Activated CD4-positive, alpha-beta T cell treated with anti-CD3 and anti-CD28 coated beads, Interleukin-2, amount 50 U/mL, for 1 hour (primary cell): ENCODE results near the gene IMPA2.
A peak's percentile ranks its signal among the peaks of the same experiment; 100 is the strongest.
"Not testable (repeated sequence)": the region's sequence is repeated elsewhere in the genome, so short reads cannot be mapped to it uniquely, and the experiment has no call there.

Experiments
- DNase-seq: peaks from one replicate; pipeline ENCODE4 v3.0.0-alpha.2; 2020

Gene IMPA2

GRCh38 chr18:11963991-11964484, 17.3 kb upstream of the IMPA2 start:
- no peak for DNase-seq

- DNase-seq: no peak
Observed at GRCh38 chr18:11969904-11970835, 11.1 kb upstream of the IMPA2 start.

GRCh38 chr18:11970836-11971226, 10.5 kb upstream of the IMPA2 start:
- not testable (repeated sequence) for DNase-seq

GRCh38 chr18:11972371-11973174, 8.7 kb upstream of the IMPA2 start:
- no peak for DNase-seq

GRCh38 chr18:11974741-11975325, 6.5 kb upstream of the IMPA2 start:
- no peak for DNase-seq

GRCh38 chr18:11975723-11976122, 5.6 kb upstream of the IMPA2 start:
- DNase-seq: no peak

- DNase-seq: no peak
Observed at GRCh38 chr18:11976315-11977152, 4.8 kb upstream of the IMPA2 start.

GRCh38 chr18:11977153-11977466, 4.2 kb upstream of the IMPA2 start:
- DNase-seq: no peak

- DNase-seq: no peak
Observed at GRCh38 chr18:11978956-11979355, 2.4 kb upstream of the IMPA2 start.

GRCh38 chr18:11980163-11980493, 1.2 kb upstream of the IMPA2 start:
- no peak for DNase-seq

- DNase-seq: peak; percentile 93
Observed at GRCh38 chr18:11980494-11981191, 664 bp upstream of the IMPA2 start.

GRCh38 chr18:11981543-11982366, 448 bp downstream of the IMPA2 start:
- DNase-seq: no peak

GRCh38 chr18:11982981-11983380, 1.7 kb downstream of the IMPA2 start:
- no peak for DNase-seq

GRCh38 chr18:11983592-11983991, 2.3 kb downstream of the IMPA2 start:
- DNase-seq: no peak

GRCh38 chr18:11984091-11984490, 2.8 kb downstream of the IMPA2 start:
- DNase-seq: no peak

- DNase-seq: no peak
Observed at GRCh38 chr18:11985586-11985985, 4.3 kb downstream of the IMPA2 start.

- DNase-seq: no peak
Observed at GRCh38 chr18:11986061-11986460, 4.8 kb downstream of the IMPA2 start.

GRCh38 chr18:11987527-11987926, 6.2 kb downstream of the IMPA2 start:
- DNase-seq: no peak

GRCh38 chr18:11989174-11989573, 7.9 kb downstream of the IMPA2 start:
- DNase-seq: no peak

- DNase-seq: no peak
Observed at GRCh38 chr18:11989966-11990380, 8.7 kb downstream of the IMPA2 start.

GRCh38 chr18:11990539-11990938, 9.2 kb downstream of the IMPA2 start:
- no peak for DNase-seq
